Omental fat pad (tissue), 4 donors: ENCODE data around the gene PYM1. TPM values are rescaled to one million over a fixed set of nuclear protein-coding genes. Genes with fewer than 3 reads are reported as not detected.

Experiments
- ATAC-seq: fragments of 150-250 bp; one replicate; pipeline ENCODE4 v1.9.1; 2016; ENCODE audit warnings: mild to moderate bottlenecking, moderate library complexity; ENCODE audit not compliant: low FRiP score
- DNase-seq: peaks from one replicate; pipeline ENCODE4 v3.0.0-alpha.2; 2019; ENCODE audit warnings: low spot score
- total RNA-seq, 4 donors: library from RNA; depleted of rRNA; stranded (reverse); fragments of >200 nt; gene quantifications; one replicate each; pipeline ENCODE4 v1.1.0, GENCODE V29; 2016
- TF ChIP-seq, protein P1 (sequence below), 3 donors: fragments of 450-650 bp; IDR thresholded peaks; one replicate each; pipeline ENCODE4 v1.5.1; 2016 to 2017; ENCODE audit warnings: antibody characterized with exemption in 3 of 3, mild to moderate bottlenecking in 3 of 3, moderate library complexity in 2 of 3

Gene PYM1
- total RNA-seq, 4 donors from 2014 or later, result 28.2 to 37.6 (median 29.8) TPM

- DNase-seq (no peak), ATAC-seq (no peak)
- TF ChIP-seq, protein P1, sequence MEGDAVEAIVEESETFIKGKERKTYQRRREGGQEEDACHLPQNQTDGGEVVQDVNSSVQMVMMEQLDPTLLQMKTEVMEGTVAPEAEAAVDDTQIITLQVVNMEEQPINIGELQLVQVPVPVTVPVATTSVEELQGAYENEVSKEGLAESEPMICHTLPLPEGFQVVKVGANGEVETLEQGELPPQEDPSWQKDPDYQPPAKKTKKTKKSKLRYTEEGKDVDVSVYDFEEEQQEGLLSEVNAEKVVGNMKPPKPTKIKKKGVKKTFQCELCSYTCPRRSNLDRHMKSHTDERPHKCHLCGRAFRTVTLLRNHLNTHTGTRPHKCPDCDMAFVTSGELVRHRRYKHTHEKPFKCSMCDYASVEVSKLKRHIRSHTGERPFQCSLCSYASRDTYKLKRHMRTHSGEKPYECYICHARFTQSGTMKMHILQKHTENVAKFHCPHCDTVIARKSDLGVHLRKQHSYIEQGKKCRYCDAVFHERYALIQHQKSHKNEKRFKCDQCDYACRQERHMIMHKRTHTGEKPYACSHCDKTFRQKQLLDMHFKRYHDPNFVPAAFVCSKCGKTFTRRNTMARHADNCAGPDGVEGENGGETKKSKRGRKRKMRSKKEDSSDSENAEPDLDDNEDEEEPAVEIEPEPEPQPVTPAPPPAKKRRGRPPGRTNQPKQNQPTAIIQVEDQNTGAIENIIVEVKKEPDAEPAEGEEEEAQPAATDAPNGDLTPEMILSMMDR (IDR thresholded peaks at IDR 0.05), result no peak
Observed at GRCh38 chr12:55912908-55913307, 14.8 kb downstream of the PYM1 start.

DNA sequence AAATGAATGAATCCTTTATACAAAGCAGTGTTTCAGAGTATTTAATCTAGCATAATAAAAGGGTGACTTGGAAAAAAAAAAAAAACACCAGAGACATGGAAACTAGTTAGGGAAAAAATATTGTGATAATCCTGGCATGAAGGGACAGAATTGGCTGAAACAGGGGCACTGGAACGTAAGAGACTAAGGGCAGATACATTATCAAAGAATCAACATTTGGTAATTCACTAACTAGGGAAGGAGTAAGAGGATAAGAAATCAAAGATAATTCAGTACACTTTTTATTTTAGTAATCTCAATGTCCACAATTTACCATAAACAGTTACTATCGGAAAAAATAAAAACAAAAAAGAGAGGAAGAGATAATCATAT is 18.2 kb downstream of the PYM1 start:
- TF ChIP-seq, protein P1 (IDR thresholded peaks at IDR 0.05), result no peak
- DNase-seq (no peak), ATAC-seq (no peak)

DNA sequence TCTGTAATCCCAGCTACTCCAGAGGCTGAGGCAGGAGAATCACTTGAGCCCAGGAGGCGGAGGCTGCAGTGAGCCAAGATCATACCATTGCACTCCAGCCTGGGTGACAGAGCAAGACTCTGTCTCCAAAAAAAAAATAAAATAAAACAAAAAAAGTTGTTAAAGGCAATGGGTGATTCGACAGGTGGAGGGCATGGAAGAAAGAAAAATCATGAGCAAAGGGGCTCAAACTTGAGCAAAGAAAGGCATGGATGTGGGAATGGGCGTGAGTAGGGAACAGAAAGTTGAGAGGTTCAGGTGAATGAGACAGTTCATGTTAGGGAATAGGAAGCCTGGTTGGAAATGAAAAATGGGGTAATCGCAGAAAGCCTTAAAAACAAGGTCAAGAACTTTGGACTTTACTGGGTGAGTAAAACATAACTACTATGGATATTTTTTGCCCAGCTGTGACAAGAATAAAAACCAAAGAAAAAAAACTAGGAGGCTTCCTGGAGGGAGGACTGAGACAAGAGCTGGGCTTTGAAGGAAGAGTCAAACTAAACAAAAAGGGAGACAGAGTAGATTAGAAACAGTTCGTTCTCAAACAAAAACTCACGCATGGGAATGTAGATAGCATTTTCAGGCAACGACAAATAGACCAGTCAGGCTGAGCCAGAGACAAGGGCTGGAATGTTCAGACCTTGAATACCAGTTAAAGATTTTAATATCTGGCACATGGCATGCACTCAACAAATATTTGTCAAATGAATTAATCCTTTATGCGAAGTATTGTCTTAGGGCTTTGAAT is 18.8 kb downstream of the PYM1 start:
- ATAC-seq, result no peak
- TF ChIP-seq, protein P1 (IDR thresholded peaks at IDR 0.05), result no peak
- DNase-seq, result no peak

GRCh38 chr12:55906056-55906455 is 21.6 kb downstream of the PYM1 start:
- DNase-seq, result no peak
- no peak for ATAC-seq
- TF ChIP-seq, protein P1 (IDR thresholded peaks at IDR 0.05), result no peak

GRCh38 chr12:55901881-55902490 is 25.7 kb downstream of the PYM1 start:
- DNase-seq (no peak), ATAC-seq (no peak)
- TF ChIP-seq, protein P1 (IDR thresholded peaks at IDR 0.05), result no peak

DNA sequence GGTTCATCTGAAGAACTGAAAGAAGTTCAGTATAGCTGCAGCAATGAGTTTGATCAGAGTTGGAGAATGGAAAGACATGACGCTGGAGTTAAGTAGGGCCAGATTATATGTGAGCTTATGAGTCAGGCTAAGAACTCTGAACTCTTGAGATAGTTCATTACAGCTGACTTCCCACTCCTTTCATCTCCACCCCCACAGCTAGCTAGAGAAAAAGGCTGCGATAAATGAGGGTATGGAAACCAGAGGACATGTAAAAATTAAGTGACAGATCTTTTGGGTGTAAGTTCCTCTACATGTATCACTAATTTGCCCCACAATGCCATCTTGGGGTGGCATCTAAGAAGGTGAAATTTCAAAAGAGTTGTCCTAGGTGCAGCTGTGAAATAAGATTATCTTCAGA is 28.6 kb downstream of the PYM1 start:
- no peak for DNase-seq
- TF ChIP-seq, protein P1 (IDR thresholded peaks at IDR 0.05), result no peak
- no peak for ATAC-seq

DNA sequence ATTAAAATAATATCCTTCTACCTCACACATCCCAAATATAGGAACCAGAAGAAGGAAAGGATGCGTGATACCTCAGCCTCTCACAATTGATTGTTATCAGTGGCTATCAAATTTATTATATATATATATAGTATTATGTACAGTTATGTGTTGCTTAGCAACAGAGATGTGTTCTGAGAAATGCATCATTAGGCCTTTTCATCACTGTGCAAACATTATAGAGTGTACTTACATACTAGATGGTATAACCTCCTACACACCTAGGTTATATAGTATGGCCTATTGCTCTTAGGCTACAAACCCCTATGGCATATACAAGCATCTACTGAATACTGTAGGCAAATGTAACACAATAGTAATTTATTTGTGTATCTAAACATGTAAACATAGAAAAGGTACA is 34.0 kb downstream of the PYM1 start:
- ATAC-seq (no peak), DNase-seq (no peak)
- TF ChIP-seq, protein P1 (IDR thresholded peaks at IDR 0.05), result no peak
